HepG2 (cell line): ENCODE data around the gene TNFRSF6B. TPM values are rescaled to one million over a fixed set of nuclear protein-coding genes. Genes with fewer than 3 reads are reported as not detected.

Source experiments
- ATF7 ChIP-seq, 2 experiments: fragments of 450-650 bp in 1 of 2; sonication (generic) in 1 of 2; formaldehyde crosslinking in 1 of 2; IDR thresholded peaks; 2 replicates each; pipeline versions ENCODE4 v1.4.0 to v1.6.1; 2016 to 2020; ENCODE audit warnings: antibody characterized with exemption in 1 of 2, mild to moderate bottlenecking in 1 of 2, missing genetic modification reagents in 1 of 2
- CREB1 ChIP-seq, 2 experiments: fragments of 450-650 bp in 1 of 2; IDR thresholded peaks; 2 replicates each; pipeline ENCODE4 v1.6.1; 2016 to 2017; ENCODE audit warnings: control low read depth in 1 of 2, mild to moderate bottlenecking in 1 of 2, missing compliant biosample characterization in 1 of 2, missing genetic modification characterization in 1 of 2
- DNMT3B ChIP-seq: conservative IDR thresholded peaks from 2 replicates; pipeline ENCODE4 v1.6.1; 2016; ENCODE audit warnings: missing biosample characterization, control low read depth
- ETV5 ChIP-seq: IDR thresholded peaks from 2 replicates; pipeline ENCODE4 v1.6.1; 2018; ENCODE audit warnings: missing biosample characterization, missing genetic modification reagents, inconsistent platforms, borderline replicate concordance
- IRX3 ChIP-seq: sonication (generic); formaldehyde crosslinking; IDR thresholded peaks from 2 replicates; pipeline ENCODE4 v1.8.1; 2023; ENCODE audit warnings: mild to moderate bottlenecking, low read depth, missing genetic modification reagents, borderline replicate concordance
- KLF9 ChIP-seq: IDR thresholded peaks from 2 replicates; pipeline ENCODE4 v1.6.1; 2016; ENCODE audit warnings: low read depth
- MAFG ChIP-seq: sonication (generic); formaldehyde crosslinking; IDR thresholded peaks from 2 replicates; pipeline ENCODE4 v1.5.1; 2020; ENCODE audit warnings: mild to moderate bottlenecking, missing genetic modification reagents
- NCOR1 ChIP-seq: fragments of 200-600 bp; sonication (generic); IDR thresholded peaks from 2 replicates; pipeline ENCODE4 v1.7.0; 2017; ENCODE audit warnings: antibody characterized with exemption, low read length, borderline replicate concordance
- NR2C2 ChIP-seq: sonication (generic); formaldehyde crosslinking; IDR thresholded peaks from 2 replicates; pipeline ENCODE4 v1.4.0; 2020; ENCODE audit warnings: missing genetic modification reagents, mild to moderate bottlenecking, moderate library complexity, borderline replicate concordance
- RFX1 ChIP-seq: fragments of 450-650 bp; IDR thresholded peaks from 2 replicates; pipeline ENCODE4 v1.6.1; 2017
- RNF2 ChIP-seq: fragments of 450-650 bp; conservative IDR thresholded peaks from 2 replicates; pipeline ENCODE4 v1.6.1; 2016; ENCODE audit warnings: low read depth
- ZNF3 ChIP-seq: IDR thresholded peaks from 2 replicates; pipeline ENCODE4 v1.7.0; 2017; ENCODE audit warnings: inconsistent platforms
- ZNF558 ChIP-seq: sonication (generic); formaldehyde crosslinking; IDR thresholded peaks from 2 replicates; pipeline ENCODE4 v1.9.0; 2022; ENCODE audit warnings: mild to moderate bottlenecking, missing genetic modification reagents, borderline replicate concordance
- ZNF616 ChIP-seq: sonication (generic); formaldehyde crosslinking; IDR thresholded peaks from 2 replicates; pipeline ENCODE4 v1.5.0; 2020; ENCODE audit warnings: low read depth, mild to moderate bottlenecking, missing genetic modification reagents
- ZNF792 ChIP-seq: IDR thresholded peaks from 2 replicates; pipeline ENCODE4 v1.6.1; 2016
- polyA plus RNA-seq, 8 experiments: library from polyadenylated mRNA; depleted of rRNA in 3 of 8; stranded (reverse) in 7 of 8; unstranded in 1 of 8; fragments of >200 nt; fragmentation: Illumina TruSeq in 4 of 8; extraction: Trizol in 4 of 8; gene quantifications; 2 replicates each; pipeline versions ENCODE4 v1.2.1 to v1.2.3, GENCODE V29; 2011 to 2016; ENCODE audit warnings: low read depth in 4 of 8, missing spikeins in 1 of 8, mixed read lengths in 1 of 8; ENCODE audit not compliant: insufficient read depth in 1 of 8
- total RNA-seq, 5 experiments: library from RNA; depleted of rRNA; stranded (reverse); fragments of >200 nt; fragmentation: Illumina TruSeq; extraction: Trizol; gene quantifications; 2 replicates each; pipeline ENCODE4 v1.2.3, GENCODE V29; 2016; ENCODE audit warnings: low read depth in 1 of 5
- TF ChIP-seq, protein P1 (sequence below): sonication (generic); formaldehyde crosslinking; IDR thresholded peaks from 2 replicates; pipeline ENCODE4 v1.4.0; 2020; ENCODE audit warnings: missing genetic modification reagents, borderline replicate concordance
- TF ChIP-seq, protein P2 (sequence below): IDR thresholded peaks from 2 replicates; pipeline ENCODE4 v1.6.1; 2016; ENCODE audit warnings: low read depth, borderline replicate concordance
- TF ChIP-seq, protein P3 (sequence below): sonication (generic); formaldehyde crosslinking; IDR thresholded peaks from 2 replicates; pipeline ENCODE4 v1.4.0; 2020; ENCODE audit warnings: mild to moderate bottlenecking, missing genetic modification reagents
- TF ChIP-seq, protein P4 (sequence below): sonication (generic); formaldehyde crosslinking; IDR thresholded peaks from 2 replicates; pipeline ENCODE4 v1.4.0; 2020; ENCODE audit warnings: mild to moderate bottlenecking, missing genetic modification reagents
- TF ChIP-seq, protein P5 (sequence below): sonication (generic); formaldehyde crosslinking; IDR thresholded peaks from 2 replicates; pipeline ENCODE4 v1.8.1; 2023; ENCODE audit warnings: mild to moderate bottlenecking, missing genetic modification reagents, borderline replicate concordance
- TF ChIP-seq, protein P6 (sequence below): IDR thresholded peaks from 2 replicates; pipeline ENCODE4 v1.6.1; 2016

TNFRSF6B gene
- total and polyA plus RNA-seq, 2 of the 13 experiments (the other 11 are each of a cell fraction or from before 2014, with no cell fraction given): 0.24 TPM; not detected in 1

DNA sequence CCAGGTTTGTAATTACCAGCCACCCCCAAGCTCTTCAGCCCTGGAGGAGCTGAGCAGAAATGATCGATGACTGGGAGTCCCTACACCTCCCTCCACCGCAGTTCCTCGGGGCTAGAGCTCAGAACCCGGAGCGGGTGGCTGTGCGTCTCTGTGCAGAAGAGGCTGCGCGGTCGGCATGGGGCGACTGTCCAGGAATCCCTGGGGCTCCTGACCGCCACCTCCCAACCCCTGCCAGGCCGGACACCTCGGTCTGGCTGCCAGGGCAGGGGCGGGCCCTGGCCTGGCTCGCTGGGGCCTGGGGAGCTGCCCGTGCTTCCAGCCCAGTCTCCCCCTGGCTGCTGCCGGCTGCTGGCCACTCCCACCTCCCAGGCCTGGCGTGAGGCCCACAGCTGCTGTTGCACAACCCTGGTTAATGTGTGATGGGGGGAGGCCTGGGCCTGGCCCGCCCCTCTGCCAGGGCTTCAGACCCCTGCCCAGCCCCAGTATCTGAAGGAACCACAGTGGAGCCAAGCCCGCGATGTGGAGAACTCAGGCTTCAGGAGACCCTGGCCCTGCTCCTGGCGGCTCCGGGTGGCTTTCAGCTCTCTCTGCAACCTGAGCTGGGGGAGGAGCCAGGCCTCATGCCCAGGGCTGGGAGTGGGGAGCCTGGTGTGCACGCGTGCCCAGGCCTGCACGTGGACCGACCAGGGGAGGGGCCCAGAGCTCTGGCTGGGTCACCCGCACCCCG lies 44.3 kb downstream of the TNFRSF6B start (continued):
- TF ChIP-seq ZNF558 (CRISPR knock-in tag) (peak; percentile 97), MAFG (no peak), KLF9 (CRISPR knock-in tag) (peak; percentile 100), ETV5 (peak; percentile 84), RFX1 (no peak), ZNF792 (peak; percentile 94), NR2C2 (CRISPR knock-in tag) (peak; percentile 90), DNMT3B (CRISPR knock-in tag) (0 out of 2 replicates have a peak, but pooled peaks have one; percentile 34), ATF7 (IDR thresholded peaks at IDR 0.05) (no peak), ATF7 (CRISPR knock-in tag; IDR thresholded peaks at IDR 0.05) (no peak; the same call in 1 of the 2 replicates), RNF2 (no peak), CREB1 (IDR thresholded peaks at IDR 0.05) (no peak), CREB1 (CRISPR knock-in tag; IDR thresholded peaks at IDR 0.05) (no peak), IRX3 (CRISPR knock-in tag) (peak; percentile 82; the same call in 1 of the 2 replicates), ZNF616 (CRISPR knock-in tag) (peak; percentile 92; the same call in 1 of the 2 replicates), ZNF3 (CRISPR knock-in tag) (no peak), NCOR1 (peak; percentile 83)
- TF ChIP-seq, protein P1, sequence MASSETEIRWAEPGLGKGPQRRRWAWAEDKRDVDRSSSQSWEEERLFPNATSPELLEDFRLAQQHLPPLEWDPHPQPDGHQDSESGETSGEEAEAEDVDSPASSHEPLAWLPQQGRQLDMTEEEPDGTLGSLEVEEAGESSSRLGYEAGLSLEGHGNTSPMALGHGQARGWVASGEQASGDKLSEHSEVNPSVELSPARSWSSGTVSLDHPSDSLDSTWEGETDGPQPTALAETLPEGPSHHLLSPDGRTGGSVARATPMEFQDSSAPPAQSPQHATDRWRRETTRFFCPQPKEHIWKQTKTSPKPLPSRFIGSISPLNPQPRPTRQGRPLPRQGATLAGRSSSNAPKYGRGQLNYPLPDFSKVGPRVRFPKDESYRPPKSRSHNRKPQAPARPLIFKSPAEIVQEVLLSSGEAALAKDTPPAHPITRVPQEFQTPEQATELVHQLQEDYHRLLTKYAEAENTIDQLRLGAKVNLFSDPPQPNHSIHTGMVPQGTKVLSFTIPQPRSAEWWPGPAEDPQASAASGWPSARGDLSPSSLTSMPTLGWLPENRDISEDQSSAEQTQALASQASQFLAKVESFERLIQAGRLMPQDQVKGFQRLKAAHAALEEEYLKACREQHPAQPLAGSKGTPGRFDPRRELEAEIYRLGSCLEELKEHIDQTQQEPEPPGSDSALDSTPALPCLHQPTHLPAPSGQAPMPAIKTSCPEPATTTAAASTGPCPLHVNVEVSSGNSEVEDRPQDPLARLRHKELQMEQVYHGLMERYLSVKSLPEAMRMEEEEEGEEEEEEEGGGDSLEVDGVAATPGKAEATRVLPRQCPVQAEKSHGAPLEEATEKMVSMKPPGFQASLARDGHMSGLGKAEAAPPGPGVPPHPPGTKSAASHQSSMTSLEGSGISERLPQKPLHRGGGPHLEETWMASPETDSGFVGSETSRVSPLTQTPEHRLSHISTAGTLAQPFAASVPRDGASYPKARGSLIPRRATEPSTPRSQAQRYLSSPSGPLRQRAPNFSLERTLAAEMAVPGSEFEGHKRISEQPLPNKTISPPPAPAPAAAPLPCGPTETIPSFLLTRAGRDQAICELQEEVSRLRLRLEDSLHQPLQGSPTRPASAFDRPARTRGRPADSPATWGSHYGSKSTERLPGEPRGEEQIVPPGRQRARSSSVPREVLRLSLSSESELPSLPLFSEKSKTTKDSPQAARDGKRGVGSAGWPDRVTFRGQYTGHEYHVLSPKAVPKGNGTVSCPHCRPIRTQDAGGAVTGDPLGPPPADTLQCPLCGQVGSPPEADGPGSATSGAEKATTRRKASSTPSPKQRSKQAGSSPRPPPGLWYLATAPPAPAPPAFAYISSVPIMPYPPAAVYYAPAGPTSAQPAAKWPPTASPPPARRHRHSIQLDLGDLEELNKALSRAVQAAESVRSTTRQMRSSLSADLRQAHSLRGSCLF (CRISPR knock-in tag): peak; percentile 41; the same call in 1 of the 2 replicates
- TF ChIP-seq, protein P2, sequence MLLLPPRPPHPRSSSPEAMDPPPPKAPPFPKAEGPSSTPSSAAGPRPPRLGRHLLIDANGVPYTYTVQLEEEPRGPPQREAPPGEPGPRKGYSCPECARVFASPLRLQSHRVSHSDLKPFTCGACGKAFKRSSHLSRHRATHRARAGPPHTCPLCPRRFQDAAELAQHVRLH: peak; percentile 95
- TF ChIP-seq, protein P3, sequence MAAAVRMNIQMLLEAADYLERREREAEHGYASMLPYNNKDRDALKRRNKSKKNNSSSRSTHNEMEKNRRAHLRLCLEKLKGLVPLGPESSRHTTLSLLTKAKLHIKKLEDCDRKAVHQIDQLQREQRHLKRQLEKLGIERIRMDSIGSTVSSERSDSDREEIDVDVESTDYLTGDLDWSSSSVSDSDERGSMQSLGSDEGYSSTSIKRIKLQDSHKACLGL (CRISPR knock-in tag): peak; percentile 93
- TF ChIP-seq, protein P4, sequence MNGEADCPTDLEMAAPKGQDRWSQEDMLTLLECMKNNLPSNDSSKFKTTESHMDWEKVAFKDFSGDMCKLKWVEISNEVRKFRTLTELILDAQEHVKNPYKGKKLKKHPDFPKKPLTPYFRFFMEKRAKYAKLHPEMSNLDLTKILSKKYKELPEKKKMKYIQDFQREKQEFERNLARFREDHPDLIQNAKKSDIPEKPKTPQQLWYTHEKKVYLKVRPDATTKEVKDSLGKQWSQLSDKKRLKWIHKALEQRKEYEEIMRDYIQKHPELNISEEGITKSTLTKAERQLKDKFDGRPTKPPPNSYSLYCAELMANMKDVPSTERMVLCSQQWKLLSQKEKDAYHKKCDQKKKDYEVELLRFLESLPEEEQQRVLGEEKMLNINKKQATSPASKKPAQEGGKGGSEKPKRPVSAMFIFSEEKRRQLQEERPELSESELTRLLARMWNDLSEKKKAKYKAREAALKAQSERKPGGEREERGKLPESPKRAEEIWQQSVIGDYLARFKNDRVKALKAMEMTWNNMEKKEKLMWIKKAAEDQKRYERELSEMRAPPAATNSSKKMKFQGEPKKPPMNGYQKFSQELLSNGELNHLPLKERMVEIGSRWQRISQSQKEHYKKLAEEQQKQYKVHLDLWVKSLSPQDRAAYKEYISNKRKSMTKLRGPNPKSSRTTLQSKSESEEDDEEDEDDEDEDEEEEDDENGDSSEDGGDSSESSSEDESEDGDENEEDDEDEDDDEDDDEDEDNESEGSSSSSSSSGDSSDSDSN (CRISPR knock-in tag): peak; percentile 100
- TF ChIP-seq, protein P5, sequence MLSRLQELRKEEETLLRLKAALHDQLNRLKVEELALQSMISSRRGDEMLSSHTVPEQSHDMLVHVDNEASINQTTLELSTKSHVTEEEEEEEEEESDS (CRISPR knock-in tag): no peak; the same call in 1 of the 2 replicates
- TF ChIP-seq, protein P6, sequence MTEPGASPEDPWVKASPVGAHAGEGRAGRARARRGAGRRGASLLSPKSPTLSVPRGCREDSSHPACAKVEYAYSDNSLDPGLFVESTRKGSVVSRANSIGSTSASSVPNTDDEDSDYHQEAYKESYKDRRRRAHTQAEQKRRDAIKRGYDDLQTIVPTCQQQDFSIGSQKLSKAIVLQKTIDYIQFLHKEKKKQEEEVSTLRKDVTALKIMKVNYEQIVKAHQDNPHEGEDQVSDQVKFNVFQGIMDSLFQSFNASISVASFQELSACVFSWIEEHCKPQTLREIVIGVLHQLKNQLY (CRISPR knock-in tag): peak; percentile 82
